OCI-LY7 (cell line): Measurements from ENCODE around the gene EXOC4. TPM values are rescaled to one million over a fixed set of nuclear protein-coding genes. Genes with fewer than 3 reads are reported as not detected.
A peak's percentile ranks its signal among the peaks of the same experiment; 100 is the strongest.

Experiments used
- BruUV-seq: library from RNA; stranded (reverse); fragments of 400-500 nt; replicated peaks from 2 replicates; lab custom pipeline; 2021; lab: Mats Ljungman, UMichigan
- CTCF ChIA-PET: fragments of 300-600 bp; sonication (Branson Sonifier 250); formaldehyde crosslinking; loops from one replicate; lab custom pipeline; 2022; ENCODE audit warnings: antibody characterized with exemption; ENCODE audit not compliant: unreplicated experiment; lab: Charles Lee
- POLR2A ChIA-PET: fragments of 300-600 bp; sonication (Branson Sonifier 250); formaldehyde crosslinking; loops from one replicate; lab custom pipeline; 2022; ENCODE audit warnings: antibody characterized with exemption; lab: Charles Lee
- DNase-seq: peaks from one replicate; pipeline ENCODE4 v3.0.0-alpha.2; 2015; ENCODE audit warnings: low spot score
- H2AFZ ChIP-seq: fragments of 200-600 bp; sonication (generic), shearing (Covaris generic); 2 replicates; pipeline ENCODE4 v1.6.1; 2014; ENCODE audit warnings: mild to moderate bottlenecking, antibody characterized with exemption, low read length, moderate library complexity
- H3K27ac ChIP-seq: fragments of 200-600 bp; sonication (generic); 2 replicates; pipeline ENCODE4 v1.5.1; 2014; ENCODE audit warnings: mixed run types, low read depth, mild to moderate bottlenecking, moderate library complexity, low read length, inconsistent platforms; ENCODE audit not compliant: poor library complexity, severe bottlenecking
- H3K36me3 ChIP-seq: fragments of 200-600 bp; sonication (generic); 2 replicates; pipeline ENCODE4 v1.6.1; 2014; ENCODE audit warnings: mild to moderate bottlenecking, antibody characterized with exemption, low read length, moderate library complexity, mixed read lengths; ENCODE audit not compliant: insufficient read depth
- H3K4me1 ChIP-seq: fragments of 200-600 bp; sonication (generic); 2 replicates; pipeline ENCODE4 v1.5.1; 2014; ENCODE audit warnings: mild to moderate bottlenecking, low read length; ENCODE audit not compliant: insufficient read depth, poor library complexity, severe bottlenecking
- H3K4me2 ChIP-seq: fragments of 200-600 bp; sonication (generic); 2 replicates; pipeline ENCODE4 v1.6.1; 2014; ENCODE audit warnings: mild to moderate bottlenecking, low read length
- H3K4me3 ChIP-seq: fragments of 200-600 bp; sonication (generic); 2 replicates; pipeline ENCODE4 v1.5.1; 2014; ENCODE audit warnings: mild to moderate bottlenecking, low read depth, low read length; ENCODE audit not compliant: poor library complexity, severe bottlenecking
- H3K79me2 ChIP-seq: fragments of 200-600 bp; sonication (generic); 2 replicates; pipeline ENCODE4 v1.6.1; 2016; ENCODE audit warnings: low read depth, mild to moderate bottlenecking, low read length, moderate library complexity, mixed read lengths; ENCODE audit not compliant: insufficient read depth
- H3K9me2 ChIP-seq: fragments of 200-600 bp; sonication (generic); 2 replicates; pipeline ENCODE4 v1.6.1; 2016; ENCODE audit warnings: mild to moderate bottlenecking, low read length, mixed read lengths; ENCODE audit not compliant: insufficient read depth
- H3K9me3 ChIP-seq: fragments of 200-600 bp; sonication (generic); 2 replicates; pipeline ENCODE4 v1.6.1; 2014; ENCODE audit warnings: mild to moderate bottlenecking, mixed run types, low read length, mixed read lengths
- H4K20me1 ChIP-seq: fragments of 200-600 bp; sonication (generic); 2 replicates; pipeline ENCODE4 v1.6.1; 2014; ENCODE audit warnings: mild to moderate bottlenecking, antibody characterized with exemption, low read length, moderate library complexity, mixed read lengths; ENCODE audit not compliant: insufficient read depth
- EZH2phosphoT487 ChIP-seq: fragments of 200-600 bp; sonication (generic); IDR thresholded peaks from 2 replicates; pipeline ENCODE4 v1.6.1; 2018; ENCODE audit warnings: low read depth, borderline replicate concordance, mild to moderate bottlenecking, mixed run types, antibody characterized with exemption, low read length, moderate library complexity, mixed read lengths
- intact Hi-C: fragments of 100-400 bp; cut with micrococcal nuclease; formaldehyde crosslinking; loops from one replicate; pipeline ENCODE4 v1.10.0; 2022; ENCODE audit not compliant: unreplicated experiment
- total RNA-seq, 2 experiments: library from RNA; depleted of rRNA in 1 of 2; stranded (reverse); fragments of >200 nt in 1 of 2; shearing (Covaris generic) in 1 of 2; gene quantifications; 2 replicates each; pipeline ENCODE4 v1.2.3, GENCODE V29; 2014 to 2022
- TF ChIP-seq, protein P1 (sequence below): fragments of 200-600 bp; sonication (generic); conservative IDR thresholded peaks from 2 replicates; pipeline ENCODE4 v1.5.1; 2014; ENCODE audit warnings: mild to moderate bottlenecking, antibody characterized with exemption, low read length, moderate library complexity, mixed read lengths

Gene EXOC4
- total RNA-seq, 2 experiments from 2014 or later, result 75.1 to 93.2 TPM

DNA sequence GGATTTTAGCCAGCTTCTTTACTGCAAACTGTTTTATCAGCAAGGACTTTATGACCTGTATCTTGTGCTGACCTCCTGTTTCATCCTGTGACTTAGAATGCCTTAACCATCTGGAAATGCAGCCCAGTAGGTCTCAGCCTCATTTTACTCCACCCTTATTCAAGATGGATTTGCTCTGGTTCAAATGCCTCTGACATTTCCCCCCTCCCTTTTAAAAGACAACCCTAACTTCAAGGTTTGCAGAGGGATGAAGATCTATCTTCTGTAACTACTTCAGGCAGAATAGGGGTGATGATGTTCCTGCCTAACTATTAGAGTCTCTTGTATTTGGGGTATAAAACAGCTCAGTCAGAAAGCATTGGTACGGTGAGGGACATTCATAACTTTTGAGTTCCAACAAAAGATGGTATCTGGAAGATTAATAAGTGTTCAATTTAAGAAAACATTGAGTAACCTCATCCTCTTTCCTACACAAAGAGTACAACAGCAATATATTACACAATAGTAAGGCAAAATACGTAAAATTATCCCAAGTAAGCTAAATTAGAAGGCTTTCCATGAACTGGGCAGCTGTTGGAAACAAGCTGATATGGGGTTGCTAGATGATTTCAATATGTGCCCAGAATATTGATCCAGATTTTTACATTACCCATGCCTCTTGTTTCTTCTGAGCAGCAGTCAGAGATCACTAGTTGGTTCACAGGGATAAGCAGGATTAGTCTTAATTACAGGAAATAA lies 834.3 kb downstream of the EXOC4 start:
- Histone ChIP-seq H3K27ac (no peak overlapping the region), H3K4me1 (peaks cover 20% of the 10 kb centered on the region), H3K79me2 (no peaks in the 10 kb centered on the region), H3K4me3 (no peak overlapping the region), H3K9me2 (no peaks in the 10 kb centered on the region), H3K4me2 (no peak overlapping the region), H3K36me3 (peaks cover 5% of the 10 kb centered on the region; the same call in 1 of the 2 replicates), H3K9me3 (peaks cover 56% of the 10 kb centered on the region), H2AFZ (no peak overlapping the region), H4K20me1 (no peaks in the 10 kb centered on the region)
- BruUV-seq, result no TSS peak
- intact Hi-C loops, result loop anchor here (5.0 kb wide), 1 partner anchor 160 kb away; no protein-coding TSS in a partner anchor
- DNase-seq, result no peak
- ChIA-PET POLR2A (interaction anchor here (0.9 kb wide), 1 partner anchor 78 kb away, joined by 3 read pairs; no protein-coding TSS in a partner anchor), CTCF (no interaction called here)
- TF ChIP-seq, protein P1, sequence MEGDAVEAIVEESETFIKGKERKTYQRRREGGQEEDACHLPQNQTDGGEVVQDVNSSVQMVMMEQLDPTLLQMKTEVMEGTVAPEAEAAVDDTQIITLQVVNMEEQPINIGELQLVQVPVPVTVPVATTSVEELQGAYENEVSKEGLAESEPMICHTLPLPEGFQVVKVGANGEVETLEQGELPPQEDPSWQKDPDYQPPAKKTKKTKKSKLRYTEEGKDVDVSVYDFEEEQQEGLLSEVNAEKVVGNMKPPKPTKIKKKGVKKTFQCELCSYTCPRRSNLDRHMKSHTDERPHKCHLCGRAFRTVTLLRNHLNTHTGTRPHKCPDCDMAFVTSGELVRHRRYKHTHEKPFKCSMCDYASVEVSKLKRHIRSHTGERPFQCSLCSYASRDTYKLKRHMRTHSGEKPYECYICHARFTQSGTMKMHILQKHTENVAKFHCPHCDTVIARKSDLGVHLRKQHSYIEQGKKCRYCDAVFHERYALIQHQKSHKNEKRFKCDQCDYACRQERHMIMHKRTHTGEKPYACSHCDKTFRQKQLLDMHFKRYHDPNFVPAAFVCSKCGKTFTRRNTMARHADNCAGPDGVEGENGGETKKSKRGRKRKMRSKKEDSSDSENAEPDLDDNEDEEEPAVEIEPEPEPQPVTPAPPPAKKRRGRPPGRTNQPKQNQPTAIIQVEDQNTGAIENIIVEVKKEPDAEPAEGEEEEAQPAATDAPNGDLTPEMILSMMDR, result no peak
- TF ChIP-seq EZH2phosphoT487, result no peak

DNA sequence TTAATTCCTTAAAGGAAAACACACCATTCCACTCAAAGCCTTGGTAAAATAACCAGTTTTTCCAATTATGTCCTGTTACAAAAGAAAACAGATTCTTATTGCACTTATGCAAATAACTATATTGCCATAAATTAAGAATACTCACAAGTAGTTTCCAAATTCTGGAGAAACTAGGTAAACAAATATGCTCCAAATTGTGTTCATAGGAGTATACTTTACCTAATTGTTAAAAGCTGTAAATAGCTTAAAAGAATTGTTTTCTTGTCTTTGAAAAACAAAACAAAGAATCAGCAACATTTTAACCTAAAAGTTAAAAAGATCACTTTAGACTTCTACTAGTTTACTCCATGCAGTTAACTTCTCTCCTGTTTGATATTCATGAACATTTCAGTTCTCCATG lies 835.3 kb downstream of the EXOC4 start:
- Histone ChIP-seq H3K79me2 (no peaks in the 10 kb centered on the region), H3K4me1 (peaks cover 20% of the 10 kb centered on the region), H4K20me1 (no peaks in the 10 kb centered on the region), H3K4me2 (no peak overlapping the region), H3K9me3 (peaks cover 56% of the 10 kb centered on the region), H3K36me3 (peaks cover 5% of the 10 kb centered on the region; the same call in 1 of the 2 replicates), H3K4me3 (no peak overlapping the region), H3K9me2 (no peaks in the 10 kb centered on the region), H3K27ac (no peak overlapping the region), H2AFZ (no peak overlapping the region)
- DNase-seq, result no peak
- POLR2A ChIA-PET, result interaction anchor here (0.9 kb wide), 1 partner anchor 79 kb away, joined by 3 read pairs; no protein-coding TSS in a partner anchor
- TF ChIP-seq, protein P1, result no peak
- TF ChIP-seq EZH2phosphoT487, result no peak
- no TSS peak for BruUV-seq
- CTCF ChIA-PET, result no interaction called here
- intact Hi-C loops, result loop anchor here (5.0 kb wide), 1 partner anchor 159 kb away; no protein-coding TSS in a partner anchor

DNA sequence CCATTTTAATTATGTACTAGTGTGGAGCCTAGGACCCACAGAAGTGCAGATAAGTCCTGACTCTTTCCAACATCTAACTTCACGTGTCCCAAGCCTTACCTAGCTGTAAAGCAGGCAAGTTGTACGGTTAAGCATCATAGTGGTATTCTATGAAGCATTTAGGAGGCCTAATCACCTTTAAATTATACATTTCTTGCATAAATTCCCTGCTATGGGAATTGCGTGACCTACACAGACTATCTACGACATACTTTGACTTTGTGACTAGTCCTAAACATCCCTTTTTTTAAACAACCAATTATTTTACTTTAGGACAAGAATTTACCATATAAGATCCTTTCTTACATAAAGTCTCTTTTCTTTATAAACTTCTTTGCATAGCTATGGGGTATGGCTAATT lies 836.6 kb downstream of the EXOC4 start:
- H3K36me3 ChIP-seq, result peaks cover 5% of the 10 kb centered on the region; the same call in 1 of the 2 replicates
- no peak overlapping the region for H3K4me3 ChIP-seq
- no peaks in the 10 kb centered on the region for H3K9me2 ChIP-seq
- H3K4me2 ChIP-seq, result no peak overlapping the region
- BruUV-seq, result no TSS peak
- peaks cover 60% of the 10 kb centered on the region for H3K9me3 ChIP-seq
- no peak overlapping the region for H2AFZ ChIP-seq
- H3K79me2 ChIP-seq, result no peaks in the 10 kb centered on the region
- peak; percentile 36 for DNase-seq
- TF ChIP-seq, protein P1, result no peak
- no peak for TF ChIP-seq EZH2phosphoT487
- CTCF ChIA-PET, result no interaction called here
- no peaks in the 10 kb centered on the region for H4K20me1 ChIP-seq
- intact Hi-C loops, result loop anchor here (5.0 kb wide), 1 partner anchor 158 kb away; no protein-coding TSS in a partner anchor
- H3K27ac ChIP-seq, result no peak overlapping the region
- H3K4me1 ChIP-seq, result peaks cover 14% of the 10 kb centered on the region
- POLR2A ChIA-PET, result interaction anchor here (0.5 to 1.3 kb wide), 2 partner anchors 9 to 344 kb away, joined by 3 read pairs; no protein-coding TSS in a partner anchor
